Tibial nerve (tissue), 4 donors: ENCODE data around the gene GALNTL6. TPM values are rescaled to one million over a fixed set of nuclear protein-coding genes. Genes with fewer than 3 reads are reported as not detected.

ENCODE experiments used
- DNase-seq, 2 donors: peaks; one replicate each; pipeline ENCODE4 v3.0.0-alpha.2; 2019; ENCODE audit warnings: low spot score in 2 of 2
- H3K27ac ChIP-seq, 4 donors: fragments of 200-600 bp; sonication (generic) in 3 of 4; one replicate each; pipeline ENCODE4 v1.5.1; 2017 to 2019; ENCODE audit warnings: mild to moderate bottlenecking in 1 of 4
- H3K27me3 ChIP-seq, 2 donors: fragments of 200-600 bp; sonication (generic) in 1 of 2; one replicate each; pipeline versions ENCODE4 v1.5.1 to v1.6.0; 2017 to 2019
- H3K36me3 ChIP-seq, 3 donors: fragments of 200-600 bp; sonication (generic); one replicate each; pipeline ENCODE4 v1.5.1; 2018 to 2019
- H3K4me1 ChIP-seq, 4 donors: fragments of 200-600 bp; sonication (generic) in 3 of 4; one replicate each; pipeline ENCODE4 v1.5.1; 2017 to 2019
- H3K4me3 ChIP-seq, 4 donors: fragments of 200-600 bp; sonication (generic) in 3 of 4; one replicate each; pipeline ENCODE4 v1.5.1; 2017 to 2019; ENCODE audit warnings: mild to moderate bottlenecking in 1 of 4, moderate library complexity in 1 of 4
- H3K9me3 ChIP-seq, 4 donors: fragments of 200-600 bp; sonication (generic) in 3 of 4; one replicate each; pipeline ENCODE4 v1.5.1; 2017 to 2019
- EP300 ChIP-seq, 2 donors: sonication (generic); formaldehyde crosslinking; IDR thresholded peaks; one replicate each; pipeline ENCODE4 v1.6.1; 2017; ENCODE audit warnings: antibody characterized with exemption in 2 of 2, mild to moderate bottlenecking in 1 of 2
- POLR2A ChIP-seq, 2 donors: fragments of 450-650 bp; IDR thresholded peaks; one replicate each; pipeline ENCODE4 v1.6.1; 2017; ENCODE audit warnings: antibody characterized with exemption in 2 of 2, mild to moderate bottlenecking in 2 of 2, moderate library complexity in 2 of 2
- WGBS, 2 donors: methylation state at CpG; one replicate each; pipeline ENCODE4 v1.1.5; 2018; 5-methylcytosine and 5-hydroxymethylcytosine counted together
- total RNA-seq, 4 donors: library from RNA; depleted of rRNA; stranded (reverse); fragments of >200 nt; gene quantifications; one replicate each; pipeline ENCODE4 v1.1.0, GENCODE V29; 2016
- TF ChIP-seq, protein P1 (sequence below), 5 experiments: fragments of 200-600 bp in 3 of 5; fragments of 450-650 bp in 2 of 5; sonication (generic) in 3 of 5; IDR thresholded peaks; one replicate each; pipeline ENCODE4 v1.5.1; 2016 to 2019; ENCODE audit warnings: antibody characterized with exemption in 5 of 5, mild to moderate bottlenecking in 3 of 5, moderate library complexity in 2 of 5

Gene GALNTL6
- total RNA-seq, 4 donors from 2014 or later = not detected

DNA sequence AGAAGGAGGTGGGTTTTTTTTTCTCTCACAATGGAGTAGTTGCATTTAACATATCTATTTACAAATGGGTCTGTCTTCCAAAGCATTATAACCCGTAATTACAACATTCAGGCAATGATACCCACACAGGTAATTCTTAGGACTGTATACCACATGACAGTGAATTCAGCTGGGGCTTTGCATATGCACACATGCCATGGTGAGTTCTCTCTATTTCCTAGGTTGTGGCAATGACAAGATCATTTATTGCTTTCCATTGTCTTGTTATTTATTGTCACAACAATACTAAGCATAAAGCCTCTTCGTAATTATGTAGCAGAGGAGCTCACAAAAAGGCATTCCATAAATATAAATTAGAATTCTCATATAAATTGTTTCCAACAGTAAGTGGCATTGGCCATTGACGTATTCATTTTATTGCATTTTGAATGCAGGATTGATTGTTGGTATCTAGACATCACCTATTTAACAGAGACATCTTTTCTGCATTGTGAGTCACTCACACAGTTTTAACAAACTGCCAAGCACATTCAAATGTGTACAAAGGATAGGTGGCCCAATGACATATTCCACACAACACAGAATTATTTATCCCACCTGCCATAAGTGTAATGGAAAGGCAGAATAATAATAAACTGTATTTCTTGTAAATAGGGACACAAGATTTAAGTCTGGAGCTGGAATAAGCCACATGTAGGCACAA lies 964.7 kb downstream of the GALNTL6 start:
- WGBS, 2 donors = 84 to 86% methylated on average over 3 of the region's 3 CpGs
- H3K9me3 ChIP-seq = no peaks in the 10 kb centered on the region
- no peaks in the 10 kb centered on the region for H3K27me3 ChIP-seq
- no peaks in the 10 kb centered on the region for H3K36me3 ChIP-seq
- TF ChIP-seq, protein P1, sequence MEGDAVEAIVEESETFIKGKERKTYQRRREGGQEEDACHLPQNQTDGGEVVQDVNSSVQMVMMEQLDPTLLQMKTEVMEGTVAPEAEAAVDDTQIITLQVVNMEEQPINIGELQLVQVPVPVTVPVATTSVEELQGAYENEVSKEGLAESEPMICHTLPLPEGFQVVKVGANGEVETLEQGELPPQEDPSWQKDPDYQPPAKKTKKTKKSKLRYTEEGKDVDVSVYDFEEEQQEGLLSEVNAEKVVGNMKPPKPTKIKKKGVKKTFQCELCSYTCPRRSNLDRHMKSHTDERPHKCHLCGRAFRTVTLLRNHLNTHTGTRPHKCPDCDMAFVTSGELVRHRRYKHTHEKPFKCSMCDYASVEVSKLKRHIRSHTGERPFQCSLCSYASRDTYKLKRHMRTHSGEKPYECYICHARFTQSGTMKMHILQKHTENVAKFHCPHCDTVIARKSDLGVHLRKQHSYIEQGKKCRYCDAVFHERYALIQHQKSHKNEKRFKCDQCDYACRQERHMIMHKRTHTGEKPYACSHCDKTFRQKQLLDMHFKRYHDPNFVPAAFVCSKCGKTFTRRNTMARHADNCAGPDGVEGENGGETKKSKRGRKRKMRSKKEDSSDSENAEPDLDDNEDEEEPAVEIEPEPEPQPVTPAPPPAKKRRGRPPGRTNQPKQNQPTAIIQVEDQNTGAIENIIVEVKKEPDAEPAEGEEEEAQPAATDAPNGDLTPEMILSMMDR (IDR thresholded peaks at IDR 0.05) = no peak
- TF ChIP-seq POLR2A (IDR thresholded peaks at IDR 0.05) (no peak), EP300 (IDR thresholded peaks at IDR 0.05) (no peak)
- H3K27ac ChIP-seq = no peak overlapping the region
- no peak overlapping the region for H3K4me3 ChIP-seq
- DNase-seq = no peak
- H3K4me1 ChIP-seq = no peaks in the 10 kb centered on the region

- Histone ChIP-seq H3K27ac (no peak overlapping the region), H3K36me3 (no peaks in the 10 kb centered on the region), H3K4me3 (no peak overlapping the region), H3K9me3 (no peaks in the 10 kb centered on the region), H3K4me1 (no peaks in the 10 kb centered on the region), H3K27me3 (no peaks in the 10 kb centered on the region)
- TF ChIP-seq, protein P1 (IDR thresholded peaks at IDR 0.05) = no peak
- TF ChIP-seq EP300 (IDR thresholded peaks at IDR 0.05) = no peak
- no peak for TF ChIP-seq POLR2A (IDR thresholded peaks at IDR 0.05)
- 34 to 43% methylated on average over 6 of the region's 6 CpGs for WGBS, 2 donors
- DNase-seq = no peak
Measured at GRCh38 chr4:172778583-172778982, 965.4 kb downstream of the GALNTL6 start.

DNA sequence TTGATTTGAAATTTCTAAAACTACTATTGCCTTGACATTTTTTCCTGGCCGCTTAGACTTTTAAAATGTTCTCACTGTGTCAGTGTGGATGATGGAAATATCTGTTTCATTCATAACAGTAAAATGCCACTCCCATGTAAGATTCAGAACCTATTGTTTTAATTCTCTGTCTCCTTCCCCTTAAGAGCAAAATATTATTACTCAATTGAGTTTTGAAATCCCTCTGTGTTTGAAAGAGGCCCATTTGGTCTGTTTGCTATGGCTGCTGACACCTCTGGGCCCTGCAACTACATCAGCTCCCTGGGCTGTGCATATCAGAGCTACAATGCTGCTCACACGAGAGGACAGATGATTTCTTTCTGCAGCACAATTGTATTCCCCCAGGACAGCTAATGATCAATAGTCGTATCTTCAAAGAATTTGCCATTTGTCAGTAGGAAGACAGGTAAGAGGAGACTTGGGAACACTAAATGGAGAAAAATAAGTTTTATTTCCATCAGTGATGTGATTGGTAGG lies 967.4 kb downstream of the GALNTL6 start:
- DNase-seq = no peak
- Histone ChIP-seq H3K9me3 (no peaks in the 10 kb centered on the region), H3K27me3 (no peaks in the 10 kb centered on the region), H3K27ac (no peak overlapping the region), H3K4me3 (no peak overlapping the region), H3K4me1 (no peaks in the 10 kb centered on the region), H3K36me3 (no peaks in the 10 kb centered on the region)
- WGBS, 2 donors = 43 to 50% methylated on average over 3 of the region's 3 CpGs
- TF ChIP-seq, protein P1 (IDR thresholded peaks at IDR 0.05) = no peak
- TF ChIP-seq EP300 (IDR thresholded peaks at IDR 0.05) (no peak), POLR2A (IDR thresholded peaks at IDR 0.05) (no peak)

DNA sequence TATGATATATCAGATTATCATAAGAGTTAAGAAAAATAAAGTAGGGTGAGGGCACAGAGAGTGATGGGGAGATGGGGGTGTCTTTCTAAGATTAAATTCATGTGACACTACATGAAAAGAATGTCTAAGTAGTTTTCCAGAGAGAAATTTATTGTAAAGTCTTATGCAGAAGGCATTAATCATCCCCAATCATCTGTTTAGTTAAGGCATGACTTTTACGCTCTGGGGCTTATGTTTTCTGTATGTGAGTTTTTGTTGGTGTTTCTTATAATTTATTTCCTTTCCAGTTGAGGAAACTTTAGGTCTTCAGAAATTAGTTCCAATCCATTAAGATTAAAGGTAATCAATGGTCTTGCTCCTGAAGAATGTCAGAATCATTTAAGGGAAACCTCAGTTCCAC lies 972.4 kb downstream of the GALNTL6 start:
- 62 to 81% methylated on average over 1 of the region's 1 CpG for WGBS, 2 donors
- DNase-seq = no peak
- Histone ChIP-seq H3K4me1 (no peaks in the 10 kb centered on the region), H3K27ac (no peak overlapping the region), H3K27me3 (no peaks in the 10 kb centered on the region), H3K36me3 (no peaks in the 10 kb centered on the region), H3K4me3 (no peak overlapping the region), H3K9me3 (no peaks in the 10 kb centered on the region)
- TF ChIP-seq POLR2A (IDR thresholded peaks at IDR 0.05) (no peak), EP300 (IDR thresholded peaks at IDR 0.05) (no peak)
- TF ChIP-seq, protein P1 (IDR thresholded peaks at IDR 0.05) = no peak

- no peak for DNase-seq
- no peak overlapping the region for H3K4me3 ChIP-seq
- H3K27me3 ChIP-seq = no peaks in the 10 kb centered on the region
- no peaks in the 10 kb centered on the region for H3K36me3 ChIP-seq
- H3K27ac ChIP-seq = no peak overlapping the region
- no peaks in the 10 kb centered on the region for H3K9me3 ChIP-seq
- WGBS, 2 donors = 21 to 23% methylated on average over 4 of the region's 4 CpGs
- no peaks in the 10 kb centered on the region for H3K4me1 ChIP-seq
- TF ChIP-seq EP300 (IDR thresholded peaks at IDR 0.05) = no peak
- no peak for TF ChIP-seq POLR2A (IDR thresholded peaks at IDR 0.05)
- TF ChIP-seq, protein P1 (IDR thresholded peaks at IDR 0.05) = no peak
Measured at GRCh38 chr4:172786039-172786792, 973.0 kb downstream of the GALNTL6 start.
